HCT116 (cell line): Measurements from ENCODE around the gene FAM234B. TPM values are rescaled to one million over a fixed set of nuclear protein-coding genes. Genes with fewer than 3 reads are reported as not detected.

Source experiments
- ATAC-seq: fragments of 200-7000 bp; cut with Tn5 transposase; 2 replicates; pipeline ENCODE4 v1.9.1; 2020; ENCODE audit warnings: mild to moderate bottlenecking, moderate library complexity
- BruUV-seq: library from RNA; stranded (reverse); fragments of 400-500 nt; replicated peaks from 2 replicates; lab custom pipeline; 2021; lab: Mats Ljungman, UMichigan
- CTCF ChIA-PET: fragments of 300-600 bp; sonication (Branson Sonifier 250); formaldehyde crosslinking; loops from one replicate; lab custom pipeline; 2021; ENCODE audit warnings: antibody characterized with exemption; lab: Charles Lee
- POLR2A ChIA-PET: fragments of 300-600, 350-600 bp; sonication (Branson Sonifier 250); formaldehyde crosslinking; loops from one replicate; lab custom pipeline; 2021; ENCODE audit warnings: antibody characterized with exemption; lab: Charles Lee
- RAD21 ChIA-PET, 2 experiments: fragments of 300-600 bp; sonication (Branson Sonifier 250); formaldehyde crosslinking; loops; one replicate each; lab custom pipeline; 2023; ENCODE audit warnings: low total read pairs in 2 of 2; ENCODE audit not compliant: uncharacterized antibody in 2 of 2, unreplicated experiment in 2 of 2, low non-redundant PET in 1 of 2; lab: Charles Lee
- DNase-seq: peaks from one replicate; pipeline ENCODE4 v3.0.0-alpha.2; 2010; ENCODE audit warnings: low read depth, low spot score
- H2AFZ ChIP-seq: fragments of 200-600 bp; shearing (Covaris generic), sonication (generic); 2 replicates; pipeline ENCODE4 v1.6.1; 2017; ENCODE audit warnings: low read depth, mixed run types, mixed read lengths, antibody characterized with exemption, low read length; ENCODE audit not compliant: poor library complexity, severe bottlenecking
- H3K27ac ChIP-seq: 2 replicates; pipeline ENCODE4 v1.5.1; 2012; ENCODE audit warnings: low read depth, low read length
- H3K27me3 ChIP-seq: fragments of 200-600 bp; sonication (generic); 2 replicates; pipeline ENCODE4 v1.6.1; 2016; ENCODE audit warnings: mixed run types, low read length, mixed read lengths; ENCODE audit not compliant: insufficient read depth
- H3K36me3 ChIP-seq, 2 experiments: fragments of 200-500 bp in 1 of 2; fragments of 200-600 bp in 1 of 2; sonication (Bioruptor generic) in 1 of 2; sonication (generic) in 1 of 2; 2 replicates each; pipeline versions ENCODE4 v1.5.1 to v1.6.1; 2014 to 2016; ENCODE audit warnings: low read length in 2 of 2, inconsistent platforms in 1 of 2, mixed read lengths in 1 of 2, mixed run types in 1 of 2; ENCODE audit not compliant: insufficient read depth in 2 of 2, control insufficient read depth in 1 of 2
- H3K4me1 ChIP-seq, 2 experiments: fragments of 200-600 bp in 1 of 2; sonication (generic) in 1 of 2; 2 replicates each; pipeline versions ENCODE4 v1.5.1 to v1.6.1; 2012 to 2017; ENCODE audit warnings: low read length in 2 of 2, inconsistent platforms in 1 of 2, mild to moderate bottlenecking in 1 of 2, mixed read lengths in 1 of 2, mixed run types in 1 of 2, moderate library complexity in 1 of 2; ENCODE audit not compliant: insufficient read depth in 2 of 2, control insufficient read depth in 1 of 2
- H3K4me2 ChIP-seq: fragments of 200-600 bp; sonication (generic); 2 replicates; pipeline ENCODE4 v1.6.1; 2017; ENCODE audit warnings: mixed run types, low read length, mixed read lengths
- H3K4me3 ChIP-seq, 2 experiments: fragments of 200-600 bp in 1 of 2; sonication (generic) in 1 of 2; replicated peaks in 1 of 2; 2 replicates each; pipeline ENCODE4 v1.5.1; 2011 to 2016; ENCODE audit warnings: low read length in 2 of 2, control low read depth in 1 of 2, low read depth in 1 of 2, mild to moderate bottlenecking in 1 of 2, mixed read lengths in 1 of 2, mixed run types in 1 of 2
- H3K79me2 ChIP-seq: fragments of 200-600 bp; sonication (generic); 2 replicates; pipeline ENCODE4 v1.6.1; 2017; ENCODE audit warnings: mild to moderate bottlenecking, mixed run types, low read length, moderate library complexity, mixed read lengths; ENCODE audit not compliant: insufficient read depth
- H3K9ac ChIP-seq: fragments of 200-600 bp; sonication (generic); 2 replicates; pipeline ENCODE4 v1.6.1; 2016; ENCODE audit warnings: low read length, mixed read lengths
- H3K9me2 ChIP-seq: fragments of 200-600 bp; sonication (generic), shearing (Covaris generic); 2 replicates; pipeline ENCODE4 v1.6.1; 2017; ENCODE audit warnings: mixed run types, mild to moderate bottlenecking, moderate library complexity; ENCODE audit not compliant: insufficient read depth
- H3K9me3 ChIP-seq, 2 experiments: fragments of 200-500 bp in 1 of 2; fragments of 200-600 bp in 1 of 2; sonication (Bioruptor generic) in 1 of 2; sonication (generic) in 1 of 2; 2 replicates each; pipeline ENCODE4 v1.6.1; 2014 to 2017; ENCODE audit warnings: low read length in 2 of 2, mixed read lengths in 2 of 2, inconsistent platforms in 1 of 2, low read depth in 1 of 2, mild to moderate bottlenecking in 1 of 2, mixed run types in 1 of 2, moderate library complexity in 1 of 2; ENCODE audit not compliant: control insufficient read depth in 1 of 2, insufficient read depth in 1 of 2
- H4K20me1 ChIP-seq: fragments of 200-600 bp; sonication (generic), shearing (Covaris generic); 2 replicates; pipeline ENCODE4 v1.6.1; 2017; ENCODE audit warnings: mixed run types, mild to moderate bottlenecking, moderate library complexity; ENCODE audit not compliant: insufficient read depth
- CTCF ChIP-seq, 3 experiments: fragments of 200-600 bp in 1 of 3; sonication (generic) in 1 of 3; IDR thresholded peaks in 2 of 3; conservative IDR thresholded peaks in 1 of 3; 2 replicates each; pipeline ENCODE4 v1.5.1; 2012 to 2017; ENCODE audit warnings: low read depth in 2 of 3, low read length in 2 of 3, antibody characterized with exemption in 1 of 3, borderline replicate concordance in 1 of 3, control low read depth in 1 of 3, mild to moderate bottlenecking in 1 of 3, mixed read lengths in 1 of 3, mixed run types in 1 of 3, moderate library complexity in 1 of 3; ENCODE audit not compliant: insufficient read depth in 1 of 3
- EZH2phosphoT487 ChIP-seq: fragments of 200-600 bp; IDR thresholded peaks from 2 replicates; pipeline ENCODE4 v1.6.1; 2018; ENCODE audit warnings: antibody characterized with exemption, borderline replicate concordance
- MAX ChIP-seq: IDR thresholded peaks from 2 replicates; pipeline ENCODE4 v1.6.1; 2012
- POLR2A ChIP-seq: IDR thresholded peaks from 2 replicates; pipeline ENCODE4 v1.7.0; 2011; ENCODE audit warnings: borderline replicate concordance; ENCODE audit not compliant: insufficient read depth, insufficient read length; ENCODE audit errors: extremely low read depth
- POLR2AphosphoS5 ChIP-seq: IDR thresholded peaks from 2 replicates; pipeline ENCODE4 v1.6.1; 2011; ENCODE audit warnings: mild to moderate bottlenecking, low read depth, low read length, moderate library complexity
- SIN3A ChIP-seq: IDR thresholded peaks from 2 replicates; pipeline ENCODE4 v1.6.1; 2012; ENCODE audit warnings: low read depth
- SP1 ChIP-seq: IDR thresholded peaks from 2 replicates; pipeline ENCODE4 v1.6.1; 2012; ENCODE audit warnings: low read depth
- ZFX ChIP-seq: fragments of 450-650 bp; IDR thresholded peaks from 2 replicates; pipeline ENCODE4 v1.6.1; 2017
- intact Hi-C: fragments of 100-400 bp; cut with micrococcal nuclease; formaldehyde crosslinking; loops from 2 replicates; pipeline ENCODE4 v1.10.0; 2022
- total RNA-seq: library from RNA; stranded (reverse); gene quantifications from one replicate; pipeline ENCODE4 v1.2.1, GENCODE V29; 2021; ENCODE audit not compliant: unreplicated experiment
- TF ChIP-seq, protein P1 (sequence below): IDR thresholded peaks from 2 replicates; pipeline ENCODE4 v1.6.1; 2011; ENCODE audit warnings: mild to moderate bottlenecking, low read length, moderate library complexity; ENCODE audit not compliant: insufficient replicate concordance; ENCODE audit errors: extremely low read depth

Gene FAM234B
- total RNA-seq, 1 experiment from 2014 or later: 15.9 TPM

DNA sequence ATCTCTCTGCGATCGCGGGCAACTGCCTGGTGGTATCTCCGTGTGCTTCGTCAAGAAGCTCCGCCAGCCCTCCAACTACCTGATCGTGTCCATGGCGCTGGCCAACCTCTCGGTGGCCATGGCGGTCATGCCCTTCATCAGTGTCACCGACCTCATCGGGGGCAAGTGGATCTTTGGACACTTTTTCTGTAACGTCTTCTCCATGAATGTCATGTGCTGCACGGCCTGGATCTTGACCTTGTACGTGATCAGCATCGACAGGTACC is 42.5 kb upstream of the FAM234B start:
- DNase-seq (no peak), ATAC-seq (no peak)
- ChIA-PET RAD21 (no interaction called here), CTCF (no interaction called here), POLR2A (no interaction called here)
- Histone ChIP-seq H3K27me3 (no peaks in the 10 kb centered on the region), H3K36me3 (0 out of 4 replicates have a peak, but pooled peaks cover 0 to 2% of the 10 kb centered on the region in 2 experiments), H3K27ac (peak overlapping the region; percentile 55; the same call in 1 of the 2 replicates), H3K79me2 (peaks cover 15% of the 10 kb centered on the region), H2AFZ (no peak overlapping the region), H3K9me2 (no peaks in the 10 kb centered on the region), H3K4me2 (peak overlapping the region; percentile 88), H3K9ac (peak overlapping the region; percentile 77), H4K20me1 (no peaks in the 10 kb centered on the region), H3K4me3 (peak overlapping the region; percentile 71 to 72), H3K4me1 (peaks cover 10 to 26% of the 10 kb centered on the region in 2 experiments), H3K9me3 (no peaks in the 10 kb centered on the region)
- intact Hi-C loops: loop anchor here (5.0 kb wide), 2 partner anchors 96 to 206 kb away; no protein-coding TSS in a partner anchor
- BruUV-seq: no TSS peak
- no peak for TF ChIP-seq SIN3A
- no peak for TF ChIP-seq POLR2AphosphoS5
- TF ChIP-seq, protein P1, sequence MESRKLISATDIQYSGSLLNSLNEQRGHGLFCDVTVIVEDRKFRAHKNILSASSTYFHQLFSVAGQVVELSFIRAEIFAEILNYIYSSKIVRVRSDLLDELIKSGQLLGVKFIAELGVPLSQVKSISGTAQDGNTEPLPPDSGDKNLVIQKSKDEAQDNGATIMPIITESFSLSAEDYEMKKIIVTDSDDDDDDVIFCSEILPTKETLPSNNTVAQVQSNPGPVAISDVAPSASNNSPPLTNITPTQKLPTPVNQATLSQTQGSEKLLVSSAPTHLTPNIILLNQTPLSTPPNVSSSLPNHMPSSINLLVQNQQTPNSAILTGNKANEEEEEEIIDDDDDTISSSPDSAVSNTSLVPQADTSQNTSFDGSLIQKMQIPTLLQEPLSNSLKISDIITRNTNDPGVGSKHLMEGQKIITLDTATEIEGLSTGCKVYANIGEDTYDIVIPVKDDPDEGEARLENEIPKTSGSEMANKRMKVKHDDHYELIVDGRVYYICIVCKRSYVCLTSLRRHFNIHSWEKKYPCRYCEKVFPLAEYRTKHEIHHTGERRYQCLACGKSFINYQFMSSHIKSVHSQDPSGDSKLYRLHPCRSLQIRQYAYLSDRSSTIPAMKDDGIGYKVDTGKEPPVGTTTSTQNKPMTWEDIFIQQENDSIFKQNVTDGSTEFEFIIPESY: no peak
- no peak for TF ChIP-seq POLR2A
- no peak for TF ChIP-seq MAX
- TF ChIP-seq SP1: no peak
- TF ChIP-seq CTCF (IDR thresholded peaks at IDR 0.05 in 2 of 3, conservative IDR thresholded peaks at IDR 0.05 in 1 of 3; ENCODE audit: borderline replicate concordance in 1 of 3, insufficient read depth in 1 of 3, low read depth in 2 of 3, low read length in 2 of 3): no peak
- no peak for TF ChIP-seq EZH2phosphoT487
- TF ChIP-seq ZFX: no peak
